ENCODE results near the gene EML6.

GRCh38 chr2:54676656-54677055 lies 46.8 kb upstream of the EML6 start:
- no peak for TF ChIP-seq CTCF (conservative IDR thresholded peaks at IDR 0.05; ENCODE audit: low read length)
- no peak for TF ChIP-seq EZH2phosphoT487 (IDR thresholded peaks at IDR 0.05; ENCODE audit: borderline replicate concordance)
